GM13977 (cell line): ENCODE measurements around the gene FAM24A.
A peak's percentile ranks its signal among the peaks of the same experiment; 100 is the strongest.

Experiments used
- DNase-seq: peaks from one replicate; pipeline ENCODE4 v3.0.0; 2012; ENCODE audit warnings: low spot score
- in situ Hi-C: fragments of 300-500 bp; cut with MboI; formaldehyde crosslinking; loops from one replicate; pipeline ENCODE4 v1.12.0; 2022; ENCODE audit warnings: low sequenced_read_pairs, low pct_unique_long_range_greater_than_20kb, mixed read lengths, inconsistent platforms; ENCODE audit not compliant: unreplicated experiment
- TF ChIP-seq, protein P1 (sequence below): IDR thresholded peaks from 2 replicates; pipeline ENCODE4 v1.5.1; 2012; ENCODE audit warnings: mild to moderate bottlenecking, control low read depth; ENCODE audit not compliant: insufficient read depth; ENCODE audit errors: extremely low read depth, missing control alignments

Gene FAM24A

DNA sequence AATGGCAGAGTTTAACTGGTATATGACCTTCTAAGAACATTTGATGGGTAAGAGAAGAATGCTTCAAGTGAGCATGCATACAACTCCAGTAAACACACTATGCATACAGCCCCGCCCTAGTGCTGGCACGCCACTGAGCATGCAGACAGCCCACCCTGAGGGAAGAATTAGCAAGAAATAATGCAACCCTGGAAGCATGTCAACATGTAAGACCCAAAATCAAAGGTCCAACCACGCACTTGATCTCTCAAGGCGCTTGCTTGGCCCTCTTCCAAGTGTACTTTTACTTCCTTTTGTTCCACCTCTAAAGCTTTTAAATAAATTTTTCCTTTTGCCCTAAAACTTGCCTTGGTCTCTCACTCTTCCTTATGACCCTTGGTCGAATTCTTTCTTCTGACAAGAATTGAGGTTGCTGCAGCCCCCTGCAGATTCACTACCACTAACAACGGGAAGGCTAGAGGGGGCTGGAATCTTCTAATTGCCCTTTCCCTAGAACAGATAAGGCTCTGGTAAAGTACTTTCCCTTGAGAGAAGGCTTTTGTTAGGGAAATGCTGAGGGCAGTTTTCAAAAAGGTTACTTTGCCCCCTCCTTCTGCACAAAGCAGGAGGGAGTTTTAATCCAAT lies 34.5 kb upstream of the FAM24A start:
- DNase-seq = no peak
- in situ Hi-C loops = no loop called here
- TF ChIP-seq, protein P1, sequence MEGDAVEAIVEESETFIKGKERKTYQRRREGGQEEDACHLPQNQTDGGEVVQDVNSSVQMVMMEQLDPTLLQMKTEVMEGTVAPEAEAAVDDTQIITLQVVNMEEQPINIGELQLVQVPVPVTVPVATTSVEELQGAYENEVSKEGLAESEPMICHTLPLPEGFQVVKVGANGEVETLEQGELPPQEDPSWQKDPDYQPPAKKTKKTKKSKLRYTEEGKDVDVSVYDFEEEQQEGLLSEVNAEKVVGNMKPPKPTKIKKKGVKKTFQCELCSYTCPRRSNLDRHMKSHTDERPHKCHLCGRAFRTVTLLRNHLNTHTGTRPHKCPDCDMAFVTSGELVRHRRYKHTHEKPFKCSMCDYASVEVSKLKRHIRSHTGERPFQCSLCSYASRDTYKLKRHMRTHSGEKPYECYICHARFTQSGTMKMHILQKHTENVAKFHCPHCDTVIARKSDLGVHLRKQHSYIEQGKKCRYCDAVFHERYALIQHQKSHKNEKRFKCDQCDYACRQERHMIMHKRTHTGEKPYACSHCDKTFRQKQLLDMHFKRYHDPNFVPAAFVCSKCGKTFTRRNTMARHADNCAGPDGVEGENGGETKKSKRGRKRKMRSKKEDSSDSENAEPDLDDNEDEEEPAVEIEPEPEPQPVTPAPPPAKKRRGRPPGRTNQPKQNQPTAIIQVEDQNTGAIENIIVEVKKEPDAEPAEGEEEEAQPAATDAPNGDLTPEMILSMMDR = no peak

DNA sequence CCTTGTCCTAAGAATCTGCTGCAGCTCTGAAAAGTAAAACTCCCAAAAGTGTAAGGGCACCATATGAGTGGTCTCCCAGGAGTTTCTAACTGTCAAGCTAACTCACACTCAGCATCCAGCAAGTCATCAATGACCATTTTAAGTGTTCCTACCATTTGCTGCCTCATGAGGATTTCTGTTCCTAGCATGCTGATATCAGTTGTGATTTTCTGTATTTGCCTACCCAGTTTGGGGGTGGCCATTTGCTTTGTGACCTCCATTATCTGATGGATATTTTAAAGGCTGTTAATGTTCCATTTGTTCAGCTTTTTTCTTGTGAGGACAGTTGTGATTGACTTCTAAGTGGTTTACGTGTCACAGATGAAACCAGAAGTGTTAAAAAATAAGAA lies 33.9 kb upstream of the FAM24A start:
- no peak for DNase-seq
- in situ Hi-C loops = no loop called here
- TF ChIP-seq, protein P1 = no peak

DNA sequence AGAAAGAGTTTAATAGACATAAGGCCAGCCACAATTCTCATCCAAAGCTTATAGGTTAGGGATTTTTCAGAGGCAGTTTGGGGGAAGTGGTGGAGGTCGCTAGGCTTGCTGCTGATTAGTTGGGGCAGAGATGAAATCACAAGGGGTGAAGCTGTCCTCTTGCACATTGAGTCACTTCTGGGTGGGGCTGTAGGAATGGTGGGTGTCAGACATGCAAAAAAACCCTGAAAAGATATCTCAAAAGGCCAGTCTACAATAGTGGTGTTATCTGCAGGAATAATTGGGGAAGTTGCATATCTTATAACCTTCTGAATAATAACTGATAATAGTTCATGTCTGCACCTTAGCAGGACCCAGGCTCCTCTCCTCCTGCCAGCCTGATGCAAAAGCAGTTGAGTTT lies 33.1 kb upstream of the FAM24A start:
- TF ChIP-seq, protein P1 = no peak
- no peak for DNase-seq
- in situ Hi-C loops = no loop called here

DNA sequence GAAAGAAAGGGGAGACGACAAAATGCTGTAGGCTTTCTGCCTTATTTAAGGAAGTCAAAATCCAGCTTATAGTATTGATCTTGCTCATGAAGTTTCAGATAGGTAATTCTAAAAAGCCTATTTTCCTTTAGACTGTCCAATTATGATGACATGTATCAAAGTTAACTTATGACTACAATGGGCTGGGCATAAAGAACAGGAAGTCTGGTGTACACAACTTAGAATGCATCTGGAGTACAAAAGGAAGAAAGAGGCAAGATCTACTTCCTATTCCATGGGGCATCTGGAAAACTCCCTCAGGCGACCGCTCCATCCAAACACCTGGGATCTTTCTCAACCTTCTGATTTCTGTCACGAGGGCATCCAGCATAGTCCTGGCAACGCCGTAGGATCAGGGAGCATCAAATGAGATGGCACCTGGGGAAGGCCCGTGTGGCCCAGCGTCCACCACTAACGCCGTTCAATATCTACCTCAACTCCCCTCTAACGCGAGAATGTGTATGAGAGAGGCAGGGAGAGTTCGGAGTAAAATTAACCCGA lies 31.5 kb upstream of the FAM24A start:
- DNase-seq = peak; percentile 5
- in situ Hi-C loops = no loop called here
- TF ChIP-seq, protein P1 = no peak

DNA sequence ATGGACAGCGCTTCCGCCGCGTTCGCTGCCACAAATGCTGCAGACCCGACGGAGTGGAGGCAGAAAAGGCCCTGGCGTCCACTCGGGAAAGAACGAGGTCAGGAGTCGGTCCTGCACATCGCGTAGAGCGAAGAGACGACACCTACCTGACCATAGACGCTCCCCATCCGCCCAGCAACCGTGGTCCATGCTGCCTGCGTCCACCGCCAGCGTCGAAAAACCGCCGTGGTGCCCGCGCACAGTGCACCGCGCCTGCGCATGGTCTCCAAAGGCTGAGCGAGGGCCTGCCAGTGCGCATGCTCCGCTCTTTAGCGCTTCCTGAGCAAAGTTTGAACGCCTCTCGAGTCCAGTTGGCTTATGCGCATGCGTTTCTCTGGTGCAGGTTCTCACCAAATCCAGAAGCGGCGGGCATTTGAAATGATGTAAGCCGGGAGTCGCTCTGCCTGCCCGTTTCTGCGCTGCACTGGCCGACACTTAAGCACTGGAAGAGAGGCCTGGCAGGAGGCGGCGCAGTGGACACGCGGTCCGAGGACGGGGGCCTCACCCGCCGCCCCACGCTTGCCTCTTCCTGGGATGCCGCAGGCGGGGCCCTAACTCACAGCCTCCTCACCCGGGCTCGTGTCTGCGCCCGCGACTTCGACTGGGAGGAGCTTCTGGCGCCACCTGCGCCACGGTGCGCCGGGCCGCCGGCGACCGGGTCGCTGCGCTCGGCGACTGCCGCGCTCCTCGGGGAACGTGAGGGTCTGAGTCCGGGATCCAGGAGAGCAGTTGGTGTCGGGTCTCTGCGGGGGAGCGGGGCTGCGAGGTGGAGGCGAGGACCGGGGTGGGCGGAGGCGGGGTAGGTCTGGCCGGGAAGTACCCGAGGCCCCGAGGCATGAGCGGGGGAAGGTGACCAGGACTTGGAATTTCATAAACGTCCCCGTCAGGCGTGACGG lies 30.8 kb upstream of the FAM24A start, which contains the start of gene FAM24B:
Gene FAM24B, minus strand, starts transcription at position 243 of the 935 bp plus-strand sequence. CDS start 29,066 bp downstream, outside the sequence.
- peak; percentile 86 for DNase-seq
- TF ChIP-seq, protein P1 = no peak
- in situ Hi-C loops = no loop called here

DNA sequence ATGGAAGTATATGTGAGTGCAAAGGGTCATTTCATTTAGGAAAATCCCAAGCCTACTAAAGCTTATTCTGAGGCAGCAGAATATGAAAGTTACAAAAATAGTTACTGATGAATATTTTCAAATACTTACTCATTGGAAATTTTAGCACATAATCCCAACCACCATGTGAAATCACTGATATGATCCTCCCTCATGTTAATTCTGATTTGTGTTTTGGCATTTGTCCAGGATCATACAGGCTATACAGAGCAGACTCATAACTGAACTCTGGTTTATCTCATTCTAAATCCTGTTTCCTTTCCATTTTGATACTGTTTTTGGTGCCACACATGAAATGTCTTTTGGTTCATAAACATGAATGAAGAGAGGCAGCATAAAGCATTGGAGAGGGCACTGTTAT lies 27.6 kb upstream of the FAM24A start:
- in situ Hi-C loops = no loop called here
- DNase-seq = no peak
- TF ChIP-seq, protein P1 = no peak
